H1 (cell line): ENCODE data around the gene CTXN1. TPM values are rescaled to one million over a fixed set of nuclear protein-coding genes. Genes with fewer than 3 reads are reported as not detected.

Experiments used
- CTCF ChIA-PET: fragments of 300-600 bp; sonication (Branson Sonifier 250); formaldehyde crosslinking; loops from one replicate; lab custom pipeline; 2021; ENCODE audit not compliant: partially characterized antibody; lab: Charles Lee
- POLR2A ChIA-PET: fragments of 300-600 bp; sonication (Branson Sonifier 250); formaldehyde crosslinking; loops from one replicate; lab custom pipeline; 2021; ENCODE audit warnings: inconsistent platforms; ENCODE audit not compliant: partially characterized antibody; lab: Charles Lee
- DNase-seq, 2 experiments: peaks; one replicate each; pipeline versions ENCODE4 v3.0.0 to v3.0.0-alpha.2; 2010 to 2022; ENCODE audit warnings: low spot score in 2 of 2, low read depth in 1 of 2, mixed read lengths in 1 of 2
- FAIRE-seq: peaks from 2 replicates; lab custom pipeline; 2011; peaks lifted over from hg19 to GRCh38; lab: Jason Lieb, UNC
- H2AFZ ChIP-seq: 2 replicates; pipeline ENCODE4 v1.8.1; 2012; ENCODE audit warnings: low read length, inconsistent platforms
- H2AK5ac ChIP-seq: 2 replicates; pipeline ENCODE4 v1.6.1; 2013; ENCODE audit warnings: low read depth, low read length
- H2BK120ac ChIP-seq: replicated peaks from 2 replicates; pipeline ENCODE3; 2013; ENCODE audit warnings: low read depth, low read length, inconsistent platforms
- H2BK12ac ChIP-seq: 2 replicates; pipeline ENCODE4 v1.6.1; 2013; ENCODE audit warnings: low read depth, low read length
- H2BK15ac ChIP-seq: 2 replicates; pipeline ENCODE4 v1.6.1; 2013; ENCODE audit warnings: low read length
- H2BK20ac ChIP-seq: 2 replicates; pipeline ENCODE4 v1.6.1; 2013; ENCODE audit warnings: low read length
- H2BK5ac ChIP-seq: 2 replicates; pipeline ENCODE4 v1.6.1; 2013; ENCODE audit warnings: low read depth, low read length
- H3K14ac ChIP-seq: 2 replicates; pipeline ENCODE4 v1.6.1; 2013; ENCODE audit warnings: inconsistent platforms; ENCODE audit not compliant: insufficient read length
- H3K18ac ChIP-seq: 2 replicates; pipeline ENCODE4 v1.6.1; 2013; ENCODE audit warnings: low read length; ENCODE audit errors: extremely low read depth
- H3K23ac ChIP-seq: 2 replicates; pipeline ENCODE4 v1.6.1; 2013; ENCODE audit warnings: inconsistent platforms; ENCODE audit not compliant: insufficient read length
- H3K23me2 ChIP-seq: 2 replicates; pipeline ENCODE4 v1.6.1; 2013; ENCODE audit warnings: low read depth, low read length
- H3K27ac ChIP-seq: 2 replicates; pipeline ENCODE4 v1.6.1; 2011; ENCODE audit warnings: low read depth, low read length, inconsistent platforms
- H3K27me3 ChIP-seq, 4 experiments: replicated peaks in 1 of 4; 1 replicate in 1 of 4; 2 replicates in 3 of 4; pipeline versions ENCODE4 v1.6.1 to v1.8.1; 2011 to 2013; ENCODE audit warnings: low read length in 3 of 4, mild to moderate bottlenecking in 3 of 4, inconsistent platforms in 2 of 4, mixed read lengths in 2 of 4, moderate library complexity in 1 of 4; ENCODE audit not compliant: control insufficient read depth in 3 of 4, insufficient read depth in 3 of 4; ENCODE audit errors: extremely low read depth in 1 of 4
- H3K36me3 ChIP-seq, 4 experiments: 2 replicates each; pipeline versions ENCODE4 v1.6.1 to v1.8.1; 2011 to 2013; ENCODE audit warnings: mild to moderate bottlenecking in 4 of 4, low read length in 3 of 4, moderate library complexity in 2 of 4, control low read depth in 1 of 4, inconsistent platforms in 1 of 4; ENCODE audit not compliant: insufficient read depth in 4 of 4, control insufficient read depth in 2 of 4
- H3K4ac ChIP-seq: replicated peaks from 2 replicates; pipeline ENCODE3; 2013; ENCODE audit warnings: low read length, low read depth, mixed read lengths, inconsistent platforms; ENCODE audit not compliant: insufficient read length
- H3K4me1 ChIP-seq, 4 experiments: replicated peaks in 1 of 4; 1 replicate in 1 of 4; 2 replicates in 3 of 4; pipeline versions ENCODE4 v1.6.1 to v1.8.1; 2011 to 2013; ENCODE audit warnings: low read length in 3 of 4, inconsistent platforms in 2 of 4, mixed read lengths in 1 of 4; ENCODE audit not compliant: insufficient read depth in 4 of 4, control insufficient read depth in 3 of 4
- H3K4me2 ChIP-seq, 2 experiments: 2 replicates each; pipeline versions ENCODE4 v1.6.1 to v1.8.1; 2011 to 2013; ENCODE audit warnings: low read depth in 2 of 2, low read length in 2 of 2, control low read depth in 1 of 2, inconsistent platforms in 1 of 2, mild to moderate bottlenecking in 1 of 2; ENCODE audit not compliant: insufficient read depth in 1 of 2
- H3K4me3 ChIP-seq, 4 experiments: fragments of 200-600, 300-600 bp in 1 of 4; sonication (generic), shearing (Covaris generic), sonication (Bioruptor Twin) in 1 of 4; 2 replicates each; pipeline versions ENCODE4 v1.5.1 to v1.8.1; 2011 to 2016; ENCODE audit warnings: low read length in 4 of 4, low read depth in 3 of 4, control low read depth in 2 of 4, inconsistent platforms in 2 of 4, mild to moderate bottlenecking in 2 of 4, mixed read lengths in 1 of 4, moderate library complexity in 1 of 4; ENCODE audit not compliant: insufficient read depth in 2 of 4; ENCODE audit errors: extremely low read depth in 1 of 4
- H3K56ac ChIP-seq: replicated peaks from 2 replicates; pipeline ENCODE3; 2013; ENCODE audit warnings: low read depth, mild to moderate bottlenecking, mixed read lengths, low read length, inconsistent platforms; ENCODE audit not compliant: insufficient read length
- H3K79me1 ChIP-seq: 2 replicates; pipeline ENCODE4 v1.6.1; 2013; ENCODE audit warnings: low read depth, low read length, control low read depth
- H3K79me2 ChIP-seq, 2 experiments: 2 replicates each; pipeline versions ENCODE4 v1.6.1 to v1.8.1; 2012 to 2013; ENCODE audit warnings: low read length in 2 of 2, mild to moderate bottlenecking in 2 of 2, inconsistent platforms in 1 of 2; ENCODE audit not compliant: insufficient read depth in 2 of 2, control insufficient read depth in 1 of 2
- H3K9ac ChIP-seq, 4 experiments: replicated peaks in 1 of 4; 1 replicate in 1 of 4; 2 replicates in 3 of 4; pipeline versions ENCODE4 v1.6.1 to v1.8.1; 2011 to 2013; ENCODE audit warnings: low read depth in 3 of 4, low read length in 3 of 4, control low read depth in 2 of 4, mild to moderate bottlenecking in 2 of 4, moderate library complexity in 2 of 4, inconsistent platforms in 1 of 4; ENCODE audit errors: extremely low read depth in 1 of 4
- H3K9me3 ChIP-seq, 2 experiments: 2 replicates each; pipeline versions ENCODE4 v1.6.1 to v1.8.1; 2012 to 2013; ENCODE audit warnings: mild to moderate bottlenecking in 2 of 2, moderate library complexity in 2 of 2, control low read depth in 1 of 2, inconsistent platforms in 1 of 2, low read depth in 1 of 2, low read length in 1 of 2, mixed read lengths in 1 of 2; ENCODE audit not compliant: insufficient read depth in 2 of 2
- H4K20me1 ChIP-seq, 2 experiments: replicated peaks in 1 of 2; 2 replicates each; pipeline versions ENCODE3 to v1.8.1; 2011 to 2013; ENCODE audit warnings: inconsistent platforms in 2 of 2, low read length in 2 of 2, mild to moderate bottlenecking in 1 of 2; ENCODE audit not compliant: insufficient read depth in 2 of 2, control insufficient read depth in 1 of 2
- H4K5ac ChIP-seq: 2 replicates; pipeline ENCODE4 v1.6.1; 2013; ENCODE audit warnings: low read length, low read depth, mixed read lengths, inconsistent platforms; ENCODE audit not compliant: insufficient read length
- H4K8ac ChIP-seq: 2 replicates; pipeline ENCODE4 v1.8.0; 2013; ENCODE audit warnings: mild to moderate bottlenecking, moderate library complexity, low read length, inconsistent platforms; ENCODE audit not compliant: insufficient read depth; ENCODE audit errors: extremely low read depth
- H4K91ac ChIP-seq: replicated peaks from 2 replicates; pipeline ENCODE3; 2013; ENCODE audit warnings: low read length, mixed read lengths, inconsistent platforms; ENCODE audit not compliant: insufficient read length
- BCL11A ChIP-seq, 2 experiments: IDR thresholded peaks; one replicate each; pipeline ENCODE4 v1.6.1; 2011; ENCODE audit warnings: low read depth in 2 of 2, low read length in 2 of 2, mild to moderate bottlenecking in 2 of 2
- CBX8 ChIP-seq: fragments of 300-800, 300-1000 bp; sonication (generic); IDR thresholded peaks from 2 replicates; pipeline ENCODE4 v1.7.1; 2016; ENCODE audit warnings: low read depth, low read length, borderline replicate concordance
- GABPA ChIP-seq: IDR thresholded peaks from 2 replicates; pipeline ENCODE4 v1.6.1; 2011; ENCODE audit warnings: mild to moderate bottlenecking, low read length, moderate library complexity, borderline replicate concordance; ENCODE audit not compliant: insufficient read depth
- HDAC2 ChIP-seq, 2 experiments: fragments of 300-600 bp in 1 of 2; sonication (generic) in 1 of 2; IDR thresholded peaks; 2 replicates each; pipeline ENCODE4 v1.6.1; 2011 to 2012; ENCODE audit warnings: low read depth in 2 of 2, low read length in 2 of 2, mild to moderate bottlenecking in 2 of 2, moderate library complexity in 2 of 2, borderline replicate concordance in 1 of 2, inconsistent platforms in 1 of 2
- POLR2A ChIP-seq, 2 experiments: IDR thresholded peaks; 1 replicate in 1 of 2; 2 replicates in 1 of 2; pipeline ENCODE4 v1.6.1; 2011; ENCODE audit warnings: low read depth in 2 of 2, low read length in 2 of 2, mild to moderate bottlenecking in 2 of 2; ENCODE audit errors: control extremely low read depth in 1 of 2
- SP1 ChIP-seq: IDR thresholded peaks from 2 replicates; pipeline ENCODE4 v1.6.1; 2011; ENCODE audit warnings: low read depth, low read length
- SRF ChIP-seq: IDR thresholded peaks from 2 replicates; pipeline ENCODE4 v1.6.1; 2011; ENCODE audit warnings: mild to moderate bottlenecking, low read depth, low read length, moderate library complexity
- WGBS, 2 experiments: shearing (Covaris generic) in 1 of 2; methylation state at CpG; one replicate each; pipeline versions ENCODE4 v1.1.6 to v1.1.7; 2013 to 2015; ENCODE audit warnings: low lambda C conversion rate in 2 of 2, mixed read lengths in 2 of 2, inconsistent platforms in 1 of 2, low coverage in 1 of 2, missing lambda C conversion rate in 1 of 2; ENCODE audit not compliant: insufficient replicate concordance in 2 of 2, insufficient coverage in 1 of 2, insufficient read length in 1 of 2; ENCODE audit errors: extremely low coverage in 1 of 2, missing lambda C conversion rate in 1 of 2; 5-methylcytosine and 5-hydroxymethylcytosine counted together
- polyA plus RNA-seq, 7 experiments: library from polyadenylated mRNA; depleted of rRNA in 3 of 7; stranded (reverse) in 5 of 7; unstranded in 2 of 7; fragments of >200 nt in 5 of 7; fragments of 200-250 nt in 2 of 7; gene quantifications; 1 replicate in 5 of 7; 2 replicates in 1 of 7; 4 replicates in 1 of 7; pipeline versions ENCODE4 v1.2.1 to v1.2.3, GENCODE V29; 2011 to 2013; ENCODE audit warnings: missing spikeins in 2 of 7, mixed read lengths in 2 of 7
- total RNA-seq: library from RNA; stranded (reverse); fragmentation: NEBNext Ultra II Directional; extraction: Animal tissue kit (Norgen Biotek cat#: 25700); gene quantifications from 2 replicates; pipeline ENCODE4 v1.2.1, GENCODE V29; 2021
- TF ChIP-seq, protein P1 (sequence below), 3 experiments: IDR thresholded peaks; 1 replicate in 2 of 3; 2 replicates in 1 of 3; pipeline versions ENCODE4 v1.5.1 to v1.6.1; 2011; ENCODE audit warnings: low read length in 3 of 3, mild to moderate bottlenecking in 3 of 3, inconsistent platforms in 2 of 3, low read depth in 1 of 3, moderate library complexity in 1 of 3; ENCODE audit not compliant: insufficient read depth in 1 of 3; ENCODE audit errors: control extremely low read depth in 1 of 3

Gene CTXN1
- total and polyA plus RNA-seq, 2 of the 8 experiments (the other 6 are each of a cell fraction or from before 2014, with no cell fraction given) = 16.4 to 58.0 TPM

DNA sequence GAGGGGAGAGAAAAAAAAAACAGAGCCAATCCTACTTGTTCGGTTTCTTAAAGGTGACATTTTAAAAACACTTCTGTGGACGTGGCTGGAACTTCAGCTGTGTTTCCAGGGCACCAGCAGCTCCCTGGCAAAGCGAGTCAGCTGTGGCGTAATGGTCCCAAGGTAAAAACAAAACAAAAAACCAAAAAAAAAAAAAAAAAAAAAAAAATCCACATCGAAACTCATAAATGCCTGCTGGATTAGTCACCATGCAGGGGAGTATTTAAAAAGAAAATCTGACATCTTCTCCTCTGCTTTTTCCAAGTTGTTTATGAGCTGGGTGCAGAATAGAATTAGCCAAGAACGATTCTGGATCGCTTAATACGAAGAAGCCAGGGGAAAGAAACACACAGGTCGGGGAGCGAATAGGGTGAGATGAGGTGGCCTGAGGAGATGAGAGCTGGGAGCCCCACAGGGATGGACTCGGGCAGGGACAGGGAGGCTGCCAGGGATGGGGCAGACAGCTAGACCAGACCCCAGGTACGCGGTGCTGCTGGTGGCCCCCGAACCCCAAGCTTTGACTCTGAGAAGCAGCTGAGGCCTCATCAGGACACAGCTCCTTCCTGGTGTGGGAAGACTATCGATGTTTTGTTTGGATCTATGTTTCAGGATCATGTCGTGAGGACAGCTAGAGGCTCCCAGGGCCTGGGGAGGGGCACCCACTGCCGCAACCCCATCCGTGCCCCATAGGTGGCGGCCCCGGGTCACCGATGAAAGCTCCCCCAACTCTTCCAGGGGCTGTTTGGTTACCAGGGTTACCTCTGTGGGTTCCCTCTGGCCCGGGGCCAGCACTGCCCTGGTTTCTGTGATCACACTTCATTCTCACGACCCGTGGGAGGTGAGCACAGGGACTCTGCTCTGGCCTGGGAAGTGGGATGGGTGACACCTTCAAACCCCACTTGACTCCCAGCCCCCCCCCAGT, 3.1 kb upstream of the CTXN1 start:
- FAIRE-seq (no peak), DNase-seq (peak in 1 of 2 experiments; percentile 90)
- no peak overlapping the region for H2BK5ac ChIP-seq
- no peak overlapping the region for H2BK120ac ChIP-seq
- H3K79me2 ChIP-seq = no peaks in the 10 kb centered on the region
- H3K4me2 ChIP-seq = no peak overlapping the region
- H4K8ac ChIP-seq = no peak overlapping the region
- H3K23ac ChIP-seq = no peak overlapping the region
- no peaks in the 10 kb centered on the region for H3K9me3 ChIP-seq
- no peak overlapping the region for H3K4me3 ChIP-seq
- no peak overlapping the region for H2BK15ac ChIP-seq
- H3K9ac ChIP-seq = no peak overlapping the region
- H3K18ac ChIP-seq = no peak overlapping the region
- ChIA-PET CTCF (interaction anchor here (0.6 to 4.1 kb wide), 21 partner anchors 9 to 327 kb away, joined by 3 to 28 read pairs (median 4); partner anchors contain the start of genes MAP2K7, SNAPC2 and TIMM44), POLR2A (interaction anchor here (0.6 to 10.4 kb wide), 15 partner anchors 8 to 163 kb away, joined by 3 to 205 read pairs (median 3); partner anchors contain the start of genes LRRC8E, SNAPC2, TGFBR3L and TIMM44)
- no peak overlapping the region for H3K56ac ChIP-seq
- peaks cover 11 to 19% of the 10 kb centered on the region in 2 experiments for H4K20me1 ChIP-seq
- WGBS, 2 experiments = 79% methylated on average over 23 of the region's 24 CpGs; no CpG with 5 or more reads in 1 of the 2 experiments
- peaks cover 4% of the 10 kb centered on the region; the same call in 1 of the 2 replicates for H3K23me2 ChIP-seq
- no peaks in the 10 kb centered on the region for H3K79me1 ChIP-seq
- H3K36me3 ChIP-seq = peaks cover 18 to 38% (median 31%) of the 10 kb centered on the region in 4 experiments
- no peak overlapping the region for H2BK20ac ChIP-seq
- H3K27me3 ChIP-seq = no peaks in the 10 kb centered on the region
- no peak overlapping the region for H3K4ac ChIP-seq
- H4K91ac ChIP-seq = no peak overlapping the region
- H4K5ac ChIP-seq = no peak overlapping the region
- no peak overlapping the region for H3K14ac ChIP-seq
- H2AK5ac ChIP-seq = no peak overlapping the region
- no peak overlapping the region for H2AFZ ChIP-seq
- H3K27ac ChIP-seq = no peak overlapping the region
- no peak overlapping the region for H2BK12ac ChIP-seq
- peaks cover 0 to 8% (median 2%) of the 10 kb centered on the region in 4 experiments; a peak in 5 of 7 replicates for H3K4me1 ChIP-seq
- TF ChIP-seq BCL11A (IDR thresholded peaks at IDR 0.05; ENCODE audit: low read depth in 2 of 2, low read length in 2 of 2) (no peak), GABPA (no peak), HDAC2 (IDR thresholded peaks at IDR 0.05; ENCODE audit: borderline replicate concordance in 1 of 2, low read depth in 2 of 2, low read length in 2 of 2) (no peak), SP1 (no peak), CBX8 (no peak), POLR2A (IDR thresholded peaks at IDR 0.05; ENCODE audit: control extremely low read depth in 1 of 2, low read depth in 2 of 2, low read length in 2 of 2) (peak in 1 of 2 experiments; percentile 38; a peak in 1 of 3 replicates), SRF (no peak)
- TF ChIP-seq, protein P1, sequence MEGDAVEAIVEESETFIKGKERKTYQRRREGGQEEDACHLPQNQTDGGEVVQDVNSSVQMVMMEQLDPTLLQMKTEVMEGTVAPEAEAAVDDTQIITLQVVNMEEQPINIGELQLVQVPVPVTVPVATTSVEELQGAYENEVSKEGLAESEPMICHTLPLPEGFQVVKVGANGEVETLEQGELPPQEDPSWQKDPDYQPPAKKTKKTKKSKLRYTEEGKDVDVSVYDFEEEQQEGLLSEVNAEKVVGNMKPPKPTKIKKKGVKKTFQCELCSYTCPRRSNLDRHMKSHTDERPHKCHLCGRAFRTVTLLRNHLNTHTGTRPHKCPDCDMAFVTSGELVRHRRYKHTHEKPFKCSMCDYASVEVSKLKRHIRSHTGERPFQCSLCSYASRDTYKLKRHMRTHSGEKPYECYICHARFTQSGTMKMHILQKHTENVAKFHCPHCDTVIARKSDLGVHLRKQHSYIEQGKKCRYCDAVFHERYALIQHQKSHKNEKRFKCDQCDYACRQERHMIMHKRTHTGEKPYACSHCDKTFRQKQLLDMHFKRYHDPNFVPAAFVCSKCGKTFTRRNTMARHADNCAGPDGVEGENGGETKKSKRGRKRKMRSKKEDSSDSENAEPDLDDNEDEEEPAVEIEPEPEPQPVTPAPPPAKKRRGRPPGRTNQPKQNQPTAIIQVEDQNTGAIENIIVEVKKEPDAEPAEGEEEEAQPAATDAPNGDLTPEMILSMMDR (IDR thresholded peaks at IDR 0.05; ENCODE audit: control extremely low read depth in 1 of 3, insufficient read depth in 1 of 3, low read depth in 1 of 3, low read length in 3 of 3) = peak; percentile 49 to 71 (median 69); a peak in 3 of 4 replicates
